GM19043 (cell line): ENCODE measurements around the gene MKRN3.

Source experiments
- ATAC-seq: cut with Tn5 transposase; IDR thresholded peaks from one replicate; pipeline ENCODE4 v1.9.1; 2021; ENCODE audit warnings: low read depth; ENCODE audit not compliant: unreplicated experiment

Gene MKRN3

GRCh38 chr15:23565395-23566070 is at the start of gene MKRN3:
TSS of gene MKRN3 (plus strand) at chr15:23565674. CDS start at chr15:23565783, 109 bp downstream.
- ATAC-seq = no peak

- ATAC-seq = no peak
Observed at GRCh38 chr15:23516866-23517265, 48.6 kb upstream of the MKRN3 start.

- no peak for ATAC-seq
Observed at GRCh38 chr15:23518104-23518503, 47.4 kb upstream of the MKRN3 start.

GRCh38 chr15:23524816-23525215 is 40.7 kb upstream of the MKRN3 start:
- no peak for ATAC-seq

GRCh38 chr15:23529891-23530290 is 35.6 kb upstream of the MKRN3 start:
- no peak for ATAC-seq

- no peak for ATAC-seq
Observed at GRCh38 chr15:23532024-23532423, 33.5 kb upstream of the MKRN3 start.

- ATAC-seq = no peak
Observed at GRCh38 chr15:23536659-23537058, 28.8 kb upstream of the MKRN3 start.

- no peak for ATAC-seq
Observed at GRCh38 chr15:23538648-23539047, 26.8 kb upstream of the MKRN3 start.

- no peak for ATAC-seq
Observed at GRCh38 chr15:23539892-23540291, 25.6 kb upstream of the MKRN3 start.

GRCh38 chr15:23546158-23546557 is 19.3 kb upstream of the MKRN3 start:
- no peak for ATAC-seq

- no peak for ATAC-seq
Observed at GRCh38 chr15:23548071-23548470, 17.4 kb upstream of the MKRN3 start.

GRCh38 chr15:23561914-23562313 is 3.6 kb upstream of the MKRN3 start:
- no peak for ATAC-seq

GRCh38 chr15:23564821-23565394 is 566 bp upstream of the MKRN3 start:
- ATAC-seq = no peak

- no peak for ATAC-seq
Observed at GRCh38 chr15:23566071-23566554, 639 bp downstream of the MKRN3 start.

- no peak for ATAC-seq
Observed at GRCh38 chr15:23566651-23567050, 1.2 kb downstream of the MKRN3 start.

GRCh38 chr15:23567921-23568320 is 2.4 kb downstream of the MKRN3 start:
- ATAC-seq = no peak

GRCh38 chr15:23569151-23569925 is 3.9 kb downstream of the MKRN3 start:
- ATAC-seq = no peak

GRCh38 chr15:23570486-23570885 is 5.0 kb downstream of the MKRN3 start:
- no peak for ATAC-seq

- no peak for ATAC-seq
Observed at GRCh38 chr15:23572844-23573243, 7.4 kb downstream of the MKRN3 start.

- no peak for ATAC-seq
Observed at GRCh38 chr15:23574742-23575141, 9.3 kb downstream of the MKRN3 start.

- ATAC-seq = no peak
Observed at GRCh38 chr15:23576061-23576460, 10.6 kb downstream of the MKRN3 start.
